DOHH2 (cell line): ENCODE data around the gene PTPN9.
"Not testable (repeated sequence)": the region's sequence is repeated elsewhere in the genome, so short reads cannot be mapped to it uniquely, and the experiment has no call there.

Experiments used
- H3F3A ChIP-seq: fragments of 200-600 bp; sonication (generic), shearing (Covaris generic); 2 replicates; pipeline ENCODE4 v1.6.0; 2016; ENCODE audit warnings: antibody characterized with exemption, mild to moderate bottlenecking; ENCODE audit not compliant: control insufficient read depth, insufficient read depth
- H3K27ac ChIP-seq: fragments of 200-600 bp; sonication (generic); 2 replicates; pipeline ENCODE4 v1.5.1; 2014; ENCODE audit warnings: low read depth, mild to moderate bottlenecking, low read length, moderate library complexity
- H3K27me3 ChIP-seq: fragments of 200-600 bp; sonication (generic); 2 replicates; pipeline ENCODE4 v1.6.1; 2014; ENCODE audit warnings: mild to moderate bottlenecking, low read length, mixed read lengths; ENCODE audit not compliant: control insufficient read depth
- H3K36me3 ChIP-seq: fragments of 200-600 bp; sonication (generic); 2 replicates; pipeline ENCODE4 v1.6.1; 2014; ENCODE audit warnings: mild to moderate bottlenecking, low read length, moderate library complexity, mixed read lengths; ENCODE audit not compliant: control insufficient read depth
- H3K4me1 ChIP-seq: fragments of 200-600 bp; sonication (generic); 2 replicates; pipeline ENCODE4 v1.6.1; 2014; ENCODE audit warnings: mild to moderate bottlenecking, low read length, mixed read lengths; ENCODE audit not compliant: control insufficient read depth
- H3K4me2 ChIP-seq: fragments of 200-600 bp; sonication (generic); 2 replicates; pipeline ENCODE4 v1.6.0; 2014; ENCODE audit warnings: mild to moderate bottlenecking, low read length, moderate library complexity
- H3K4me3 ChIP-seq: fragments of 200-600 bp; sonication (generic); 2 replicates; pipeline ENCODE4 v1.5.1; 2014; ENCODE audit warnings: mild to moderate bottlenecking, low read length, mixed read lengths
- H3K79me2 ChIP-seq: fragments of 200-600 bp; sonication (generic); 2 replicates; pipeline ENCODE4 v1.6.1; 2014; ENCODE audit warnings: mild to moderate bottlenecking, low read length, mixed read lengths; ENCODE audit not compliant: control insufficient read depth
- H3K9me2 ChIP-seq: fragments of 200-600 bp; sonication (generic); replicated peaks from 2 replicates; pipeline ENCODE4 v1.6.1; 2014; ENCODE audit warnings: mild to moderate bottlenecking, low read length, mixed read lengths; ENCODE audit not compliant: control insufficient read depth
- H3K9me3 ChIP-seq: fragments of 200-600 bp; sonication (generic); 2 replicates; pipeline ENCODE4 v1.6.1; 2014; ENCODE audit warnings: antibody characterized with exemption, low read length, mixed read lengths; ENCODE audit not compliant: control insufficient read depth, insufficient read depth
- H4K20me1 ChIP-seq: fragments of 200-600 bp; sonication (generic); 2 replicates; pipeline ENCODE4 v1.6.0; 2014; ENCODE audit warnings: low read depth, mild to moderate bottlenecking, antibody characterized with exemption, low read length, moderate library complexity; ENCODE audit not compliant: control insufficient read depth, insufficient read depth
- EZH2phosphoT487 ChIP-seq: fragments of 200-600 bp; sonication (generic); IDR thresholded peaks from 2 replicates; pipeline ENCODE4 v1.6.1; 2017; ENCODE audit warnings: borderline replicate concordance, mild to moderate bottlenecking, antibody characterized with exemption, low read length, moderate library complexity, mixed read lengths
- TF ChIP-seq, protein P1 (sequence below): fragments of 200-600 bp; sonication (generic); IDR thresholded peaks from one replicate; pipeline ENCODE4 v1.5.1; 2014; ENCODE audit warnings: antibody characterized with exemption, mild to moderate bottlenecking, low read depth, low read length; ENCODE audit not compliant: poor library complexity, severe bottlenecking

Gene PTPN9

GRCh38 chr15:75545064-75545463, 34.1 kb downstream of the PTPN9 start:
- no peak overlapping the region for H3K27ac ChIP-seq
- TF ChIP-seq EZH2phosphoT487, result no peak
- TF ChIP-seq, protein P1, sequence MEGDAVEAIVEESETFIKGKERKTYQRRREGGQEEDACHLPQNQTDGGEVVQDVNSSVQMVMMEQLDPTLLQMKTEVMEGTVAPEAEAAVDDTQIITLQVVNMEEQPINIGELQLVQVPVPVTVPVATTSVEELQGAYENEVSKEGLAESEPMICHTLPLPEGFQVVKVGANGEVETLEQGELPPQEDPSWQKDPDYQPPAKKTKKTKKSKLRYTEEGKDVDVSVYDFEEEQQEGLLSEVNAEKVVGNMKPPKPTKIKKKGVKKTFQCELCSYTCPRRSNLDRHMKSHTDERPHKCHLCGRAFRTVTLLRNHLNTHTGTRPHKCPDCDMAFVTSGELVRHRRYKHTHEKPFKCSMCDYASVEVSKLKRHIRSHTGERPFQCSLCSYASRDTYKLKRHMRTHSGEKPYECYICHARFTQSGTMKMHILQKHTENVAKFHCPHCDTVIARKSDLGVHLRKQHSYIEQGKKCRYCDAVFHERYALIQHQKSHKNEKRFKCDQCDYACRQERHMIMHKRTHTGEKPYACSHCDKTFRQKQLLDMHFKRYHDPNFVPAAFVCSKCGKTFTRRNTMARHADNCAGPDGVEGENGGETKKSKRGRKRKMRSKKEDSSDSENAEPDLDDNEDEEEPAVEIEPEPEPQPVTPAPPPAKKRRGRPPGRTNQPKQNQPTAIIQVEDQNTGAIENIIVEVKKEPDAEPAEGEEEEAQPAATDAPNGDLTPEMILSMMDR, result no peak
- H3K9me2 ChIP-seq, result no peaks in the 10 kb centered on the region
- peaks cover 69% of the 10 kb centered on the region for H3K79me2 ChIP-seq
- no peak overlapping the region for H3K4me3 ChIP-seq
- H3K36me3 ChIP-seq, result peaks cover 10% of the 10 kb centered on the region
- no peaks in the 10 kb centered on the region; the same call in 1 of the 2 replicates for H3F3A ChIP-seq
- H3K9me3 ChIP-seq, result no peaks in the 10 kb centered on the region
- H4K20me1 ChIP-seq, result no peaks in the 10 kb centered on the region; the same call in 1 of the 2 replicates
- H3K4me1 ChIP-seq, result 0 out of 2 replicates have a peak, but pooled peaks cover 4% of the 10 kb centered on the region
- H3K27me3 ChIP-seq, result no peaks in the 10 kb centered on the region
- H3K4me2 ChIP-seq, result no peak overlapping the region

GRCh38 chr15:75544359-75544758, 34.8 kb downstream of the PTPN9 start:
- Histone ChIP-seq H3K79me2 (peaks cover 67% of the 10 kb centered on the region), H3K9me2 (no peaks in the 10 kb centered on the region), H3K9me3 (no peaks in the 10 kb centered on the region), H4K20me1 (no peaks in the 10 kb centered on the region; the same call in 1 of the 2 replicates), H3F3A (no peaks in the 10 kb centered on the region; the same call in 1 of the 2 replicates), H3K27ac (no peak overlapping the region), H3K36me3 (peaks cover 10% of the 10 kb centered on the region), H3K4me3 (no peak overlapping the region), H3K4me1 (0 out of 2 replicates have a peak, but pooled peaks cover 4% of the 10 kb centered on the region), H3K4me2 (no peak overlapping the region), H3K27me3 (no peaks in the 10 kb centered on the region)
- TF ChIP-seq, protein P1, result no peak
- no peak for TF ChIP-seq EZH2phosphoT487

DNA sequence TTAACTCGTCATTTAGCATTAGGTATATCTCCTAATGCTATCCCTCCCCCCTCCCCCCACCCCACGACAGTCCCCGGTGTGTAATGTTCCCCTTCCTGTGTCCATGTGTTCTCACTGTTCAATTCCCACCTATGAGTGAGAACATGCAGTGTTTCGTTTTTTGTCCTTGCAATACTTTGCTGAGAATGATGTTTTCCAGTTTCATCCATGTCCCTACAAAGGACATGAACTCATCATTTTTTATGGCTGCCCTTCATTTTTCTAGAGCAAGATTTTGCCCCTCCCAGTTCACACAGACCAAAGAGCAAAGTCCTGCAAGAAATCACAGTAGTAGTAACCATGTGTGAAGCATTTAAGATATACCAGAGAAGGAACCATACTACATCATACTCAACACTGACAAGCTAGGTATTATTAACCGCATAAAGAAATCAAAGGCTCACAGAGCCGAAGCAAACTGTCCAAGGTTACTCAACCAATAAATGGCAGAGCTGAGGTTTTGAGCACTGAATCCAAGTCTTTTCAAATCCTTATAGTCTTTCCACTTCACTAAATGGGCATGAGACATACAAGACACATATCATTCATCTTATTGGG, 36.1 kb downstream of the PTPN9 start:
- H3K79me2 ChIP-seq, result peaks cover 67% of the 10 kb centered on the region
- H3K4me2 ChIP-seq, result not testable (repeated sequence)

DNA sequence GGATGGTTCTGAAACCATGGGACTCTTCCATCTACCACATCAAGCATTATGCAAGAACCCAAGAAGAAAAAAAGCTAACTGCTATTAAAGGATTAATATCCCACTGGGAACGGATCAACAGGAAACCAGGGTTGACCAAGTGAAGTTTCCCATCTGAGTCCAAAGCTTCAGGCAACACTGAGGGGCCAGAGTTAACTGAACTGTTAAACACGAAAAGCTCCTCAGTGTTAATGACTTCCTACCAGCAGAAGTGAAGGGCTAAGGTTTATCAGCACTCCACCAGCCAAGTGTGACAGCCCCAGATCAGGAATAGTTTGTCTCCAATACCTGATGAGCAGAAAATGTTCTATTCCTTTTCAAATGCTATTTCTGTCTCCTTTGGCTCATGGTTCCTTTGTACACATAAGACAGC, 36.7 kb downstream of the PTPN9 start:
- no peak overlapping the region for H3K4me3 ChIP-seq
- no peaks in the 10 kb centered on the region for H3K9me2 ChIP-seq
- H3K9me3 ChIP-seq, result no peaks in the 10 kb centered on the region
- H3K27ac ChIP-seq, result no peak overlapping the region
- no peaks in the 10 kb centered on the region for H3K27me3 ChIP-seq
- H3F3A ChIP-seq, result no peaks in the 10 kb centered on the region; the same call in 1 of the 2 replicates
- TF ChIP-seq, protein P1, result no peak
- no peak for TF ChIP-seq EZH2phosphoT487
- H3K4me2 ChIP-seq, result no peak overlapping the region
- no peaks in the 10 kb centered on the region; the same call in 1 of the 2 replicates for H4K20me1 ChIP-seq
- H3K36me3 ChIP-seq, result peaks cover 15% of the 10 kb centered on the region
- peaks cover 65% of the 10 kb centered on the region for H3K79me2 ChIP-seq
- H3K4me1 ChIP-seq, result 0 out of 2 replicates have a peak, but pooled peaks cover 4% of the 10 kb centered on the region

More for the DNA sequence above, 36.1 kb downstream of the PTPN9 start:
- H3K27me3 ChIP-seq, H4K20me1 ChIP-seq, H3K4me1 ChIP-seq, H3K9me3 ChIP-seq, H3F3A ChIP-seq, H3K4me3 ChIP-seq, H3K9me2 ChIP-seq, H3K27ac ChIP-seq: not testable (repeated sequence)
- H3K36me3 ChIP-seq, result peaks cover 13% of the 10 kb centered on the region
